PC-9 (cell line): ENCODE data around the gene PRICKLE2. TPM values are rescaled to one million over a fixed set of nuclear protein-coding genes. Genes with fewer than 3 reads are reported as not detected.

Experiments used
- BruUV-seq: library from RNA; stranded (reverse); fragments of 400-500 nt; replicated peaks from 2 replicates; lab custom pipeline; 2021; lab: Mats Ljungman, UMichigan
- CTCF ChIA-PET: fragments of 300-600 bp; sonication (Branson Sonifier 250); formaldehyde crosslinking; loops from one replicate; lab custom pipeline; 2022; ENCODE audit warnings: antibody characterized with exemption; lab: Charles Lee
- POLR2A ChIA-PET: fragments of 300-600 bp; sonication (Branson Sonifier 250); formaldehyde crosslinking; loops from one replicate; lab custom pipeline; 2022; ENCODE audit warnings: antibody characterized with exemption; ENCODE audit not compliant: unreplicated experiment; lab: Charles Lee
- DNase-seq, 2 experiments: peaks; one replicate each; pipeline versions ENCODE4 v3.0.0 to v3.0.0-alpha.2; 2015 to 2022; ENCODE audit warnings: mixed read lengths in 1 of 2
- H2AFZ ChIP-seq: fragments of 200-600 bp; sonication (generic); 2 replicates; pipeline ENCODE4 v1.8.1; 2017; ENCODE audit warnings: antibody characterized with exemption
- H3F3A ChIP-seq: fragments of 200-600 bp; sonication (generic); 2 replicates; pipeline ENCODE4 v1.8.1; 2017; ENCODE audit warnings: antibody characterized with exemption, mild to moderate bottlenecking, low read depth; ENCODE audit not compliant: insufficient read depth
- H3K27ac ChIP-seq: fragments of 200-600 bp; sonication (generic); 2 replicates; pipeline ENCODE4 v1.6.1; 2016; ENCODE audit warnings: mixed run types
- H3K27me3 ChIP-seq: fragments of 200-600 bp; sonication (generic); 2 replicates; pipeline ENCODE4 v1.6.1; 2016; ENCODE audit warnings: low read depth, mixed run types; ENCODE audit not compliant: insufficient read depth
- H3K36me3 ChIP-seq: fragments of 200-600 bp; sonication (generic); 2 replicates; pipeline ENCODE4 v1.6.1; 2016; ENCODE audit warnings: low read depth, mixed run types
- H3K4me1 ChIP-seq: fragments of 200-600 bp; sonication (generic); replicated peaks from 2 replicates; pipeline ENCODE4 v1.6.1; 2016; ENCODE audit warnings: mixed run types; ENCODE audit not compliant: insufficient read depth
- H3K4me2 ChIP-seq: fragments of 200-600 bp; sonication (generic); 2 replicates; pipeline ENCODE4 v1.6.1; 2017; ENCODE audit warnings: mixed run types
- H3K4me3 ChIP-seq: fragments of 200-600 bp; sonication (generic); 2 replicates; pipeline ENCODE4 v1.6.1; 2016; ENCODE audit warnings: mixed run types
- H3K79me2 ChIP-seq: fragments of 200-600 bp; sonication (generic); 2 replicates; pipeline ENCODE4 v1.6.1; 2017; ENCODE audit warnings: low read depth, mixed run types
- H3K9me2 ChIP-seq: fragments of 200-600 bp; sonication (generic); 2 replicates; pipeline ENCODE4 v1.8.1; 2017; ENCODE audit warnings: mild to moderate bottlenecking; ENCODE audit not compliant: insufficient read depth
- H3K9me3 ChIP-seq: fragments of 200-600 bp; sonication (generic); 2 replicates; pipeline ENCODE4 v1.8.1; 2016; ENCODE audit warnings: low read depth; ENCODE audit not compliant: insufficient read depth
- H4K20me1 ChIP-seq: fragments of 200-600 bp; sonication (generic); 2 replicates; pipeline ENCODE4 v1.8.1; 2017; ENCODE audit not compliant: insufficient read depth
- CTCF ChIP-seq: fragments of 200-600 bp; sonication (generic); conservative IDR thresholded peaks from 2 replicates; pipeline ENCODE4 v1.6.1; 2017; ENCODE audit warnings: mixed run types, antibody characterized with exemption, mild to moderate bottlenecking, moderate library complexity
- EZH2 ChIP-seq: fragments of 200-600 bp; sonication (generic); IDR thresholded peaks from 2 replicates; pipeline ENCODE4 v1.8.0; 2017; ENCODE audit warnings: antibody characterized with exemption, low read depth
- intact Hi-C: fragments of 100-400 bp; cut with micrococcal nuclease; formaldehyde crosslinking; loops from one replicate; pipeline ENCODE4 v1.10.0; 2022; ENCODE audit not compliant: unreplicated experiment
- total RNA-seq: library from RNA; stranded (reverse); gene quantifications from 2 replicates; pipeline ENCODE4 v1.2.3, GENCODE V29; 2021

PRICKLE2 gene
- total RNA-seq, 1 experiment from 2014 or later = 7.9 TPM

- no TSS peak for BruUV-seq
- POLR2A ChIA-PET = no interaction called here
- Histone ChIP-seq H3K4me2 (no peak overlapping the region), H4K20me1 (no peaks in the 10 kb centered on the region), H3K9me2 (no peaks in the 10 kb centered on the region), H3K4me3 (no peak overlapping the region), H3F3A (peaks cover 16% of the 10 kb centered on the region), H3K27me3 (no peaks in the 10 kb centered on the region), H3K27ac (no peak overlapping the region), H3K79me2 (no peaks in the 10 kb centered on the region), H2AFZ (no peak overlapping the region), H3K9me3 (no peaks in the 10 kb centered on the region), H3K36me3 (no peaks in the 10 kb centered on the region), H3K4me1 (peaks cover 23% of the 10 kb centered on the region)
- TF ChIP-seq EZH2 = no peak
- no peak for TF ChIP-seq CTCF
- intact Hi-C loops = loop anchor here (5.0 kb wide), 1 partner anchor 69 kb away; no protein-coding TSS in a partner anchor
- CTCF ChIA-PET = no interaction called here
- no peak for DNase-seq
These were observed 122.1 kb downstream of the PRICKLE2 start for GRCh38 chr3:64103131-64103530.

DNA sequence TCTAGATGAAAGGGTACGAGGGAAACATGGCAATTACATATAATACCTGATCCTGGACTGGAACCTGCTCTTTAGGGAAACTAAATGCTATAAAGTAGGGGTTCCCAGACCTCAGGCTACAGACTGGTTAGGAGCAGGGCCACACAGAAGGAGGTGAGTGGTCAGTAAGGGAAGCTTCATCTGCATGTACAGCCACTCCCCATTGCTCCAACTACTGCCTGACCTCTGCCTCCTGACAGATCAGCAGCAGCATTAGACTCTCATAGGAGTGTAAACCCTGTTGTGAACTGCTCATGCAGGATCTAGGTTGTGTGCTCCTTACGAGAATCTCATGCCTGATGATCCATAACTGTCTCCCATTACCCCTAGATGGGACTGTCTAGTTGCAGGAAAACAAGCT is 123.1 kb downstream of the PRICKLE2 start:
- no peak overlapping the region for H2AFZ ChIP-seq
- ChIA-PET CTCF (no interaction called here), POLR2A (no interaction called here)
- H3K9me3 ChIP-seq = no peaks in the 10 kb centered on the region
- no peaks in the 10 kb centered on the region for H3K36me3 ChIP-seq
- H3K4me1 ChIP-seq = peaks cover 23% of the 10 kb centered on the region
- no peak for DNase-seq
- H3F3A ChIP-seq = peaks cover 16% of the 10 kb centered on the region
- intact Hi-C loops = loop anchor here (5.0 kb wide), 1 partner anchor 70 kb away; no protein-coding TSS in a partner anchor
- H3K27me3 ChIP-seq = no peaks in the 10 kb centered on the region
- no TSS peak for BruUV-seq
- no peaks in the 10 kb centered on the region for H3K9me2 ChIP-seq
- TF ChIP-seq EZH2 = no peak
- no peak for TF ChIP-seq CTCF
- H3K4me2 ChIP-seq = no peak overlapping the region
- no peaks in the 10 kb centered on the region for H3K79me2 ChIP-seq
- H4K20me1 ChIP-seq = no peaks in the 10 kb centered on the region
- no peak overlapping the region for H3K4me3 ChIP-seq
- H3K27ac ChIP-seq = no peak overlapping the region

- intact Hi-C loops = no loop called here
- POLR2A ChIA-PET = no interaction called here
- no TSS peak for BruUV-seq
- no peak overlapping the region for H2AFZ ChIP-seq
- no peaks in the 10 kb centered on the region for H3K27me3 ChIP-seq
- H3K36me3 ChIP-seq = no peaks in the 10 kb centered on the region
- no peak overlapping the region for H3K4me2 ChIP-seq
- peaks cover 3% of the 10 kb centered on the region; the same call in 1 of the 2 replicates for H3K4me1 ChIP-seq
- no peaks in the 10 kb centered on the region for H3K9me2 ChIP-seq
- peaks cover 1% of the 10 kb centered on the region for H3F3A ChIP-seq
- no peak overlapping the region for H3K27ac ChIP-seq
- H3K4me3 ChIP-seq = no peak overlapping the region
- H3K9me3 ChIP-seq = no peaks in the 10 kb centered on the region
- CTCF ChIA-PET = no interaction called here
- TF ChIP-seq CTCF (no peak), EZH2 (no peak)
- DNase-seq = no peak
- H3K79me2 ChIP-seq = no peaks in the 10 kb centered on the region
- no peaks in the 10 kb centered on the region for H4K20me1 ChIP-seq
These were observed 126.0 kb downstream of the PRICKLE2 start for GRCh38 chr3:64099316-64099715.
